ENCODE data around the gene FBLN7.

- TF ChIP-seq CTCF (IDR thresholded peaks at IDR 0.05) (no peak), ZFX (IDR thresholded peaks at IDR 0.05; ENCODE audit: borderline replicate concordance) (no peak)
Observed at GRCh38 chr2:112151701-112152440, 13.7 kb downstream of the FBLN7 start.

Measured in 22Rv1 (cell line).